CD4-positive, alpha-beta T cell treated with Interleukin-1 beta for 1 hour (primary cell): ENCODE measurements around the gene CDC14B.

Source experiments
- DNase-seq, 2 donors: peaks; one replicate each; pipeline ENCODE4 v3.0.0-alpha.2; 2020 to 2022

The CDC14B gene

GRCh38 chr9:96480736-96481135, 138.9 kb downstream of the CDC14B start:
- DNase-seq: no peak

GRCh38 chr9:96478829-96479371, 140.7 kb downstream of the CDC14B start:
- DNase-seq: no peak

- DNase-seq: no peak
Measured at GRCh38 chr9:96476591-96476990, 143.1 kb downstream of the CDC14B start.

GRCh38 chr9:96476013-96476412, 143.6 kb downstream of the CDC14B start:
- no peak for DNase-seq

GRCh38 chr9:96467784-96468183, 151.9 kb downstream of the CDC14B start:
- DNase-seq: no peak

GRCh38 chr9:96464426-96464825, 155.2 kb downstream of the CDC14B start:
- no peak for DNase-seq

- no peak for DNase-seq
Measured at GRCh38 chr9:96462541-96462940, 157.1 kb downstream of the CDC14B start.

GRCh38 chr9:96461336-96461735, 158.3 kb downstream of the CDC14B start:
- no peak for DNase-seq

GRCh38 chr9:96460882-96461281, 158.8 kb downstream of the CDC14B start:
- no peak for DNase-seq

GRCh38 chr9:96460470-96460869, 159.2 kb downstream of the CDC14B start:
- DNase-seq: no peak

- no peak for DNase-seq
Measured at GRCh38 chr9:96459268-96460007, 160.2 kb downstream of the CDC14B start.

- DNase-seq: no peak
Measured at GRCh38 chr9:96458226-96458625, 161.4 kb downstream of the CDC14B start.

GRCh38 chr9:96457266-96457665, 162.4 kb downstream of the CDC14B start:
- no peak for DNase-seq

GRCh38 chr9:96453625-96454024, 166.0 kb downstream of the CDC14B start:
- DNase-seq: no peak

GRCh38 chr9:96450613-96451528, 168.8 kb downstream of the CDC14B start:
- DNase-seq: peak; percentile 52 to 60
